H1 (cell line): ENCODE results near the gene ICA1. TPM values are rescaled to one million over a fixed set of nuclear protein-coding genes. Genes with fewer than 3 reads are reported as not detected.

ENCODE experiments used
- CBX8 ChIP-seq: fragments of 300-800, 300-1000 bp; sonication (generic); IDR thresholded peaks from 2 replicates; pipeline ENCODE4 v1.7.1; 2016; ENCODE audit warnings: low read depth, low read length, borderline replicate concordance
- CREB1 ChIP-seq: IDR thresholded peaks from 2 replicates; pipeline ENCODE4 v1.6.1; 2012; ENCODE audit warnings: inconsistent platforms
- EP300 ChIP-seq, 2 experiments: IDR thresholded peaks; 1 replicate in 1 of 2; 2 replicates in 1 of 2; pipeline ENCODE4 v1.6.1; 2011 to 2012; ENCODE audit warnings: low read depth in 2 of 2, low read length in 2 of 2, mild to moderate bottlenecking in 2 of 2, borderline replicate concordance in 1 of 2, inconsistent platforms in 1 of 2, moderate library complexity in 1 of 2
- GTF2F1 ChIP-seq: IDR thresholded peaks from 2 replicates; pipeline ENCODE4 v1.6.1; 2012; ENCODE audit warnings: low read depth, low read length, improper control_type of control experiment, borderline replicate concordance
- MAFK ChIP-seq: IDR thresholded peaks from 2 replicates; pipeline ENCODE4 v1.6.1; 2012; ENCODE audit warnings: low read depth, mild to moderate bottlenecking, improper control_type of control experiment, low read length
- SRF ChIP-seq: IDR thresholded peaks from 2 replicates; pipeline ENCODE4 v1.6.1; 2011; ENCODE audit warnings: mild to moderate bottlenecking, low read depth, low read length, moderate library complexity
- TCF12 ChIP-seq: IDR thresholded peaks from 2 replicates; pipeline ENCODE4 v1.6.1; 2011; ENCODE audit warnings: low read depth, mild to moderate bottlenecking, low read length
- USF2 ChIP-seq: IDR thresholded peaks from 2 replicates; pipeline ENCODE4 v1.6.1; 2011; ENCODE audit warnings: low read length, improper control_type of control experiment
- polyA plus RNA-seq, 7 experiments: library from polyadenylated mRNA; depleted of rRNA in 3 of 7; stranded (reverse) in 5 of 7; unstranded in 2 of 7; fragments of >200 nt in 5 of 7; fragments of 200-250 nt in 2 of 7; gene quantifications; 1 replicate in 5 of 7; 2 replicates in 1 of 7; 4 replicates in 1 of 7; pipeline versions ENCODE4 v1.2.1 to v1.2.3, GENCODE V29; 2011 to 2013; ENCODE audit warnings: missing spikeins in 2 of 7, mixed read lengths in 2 of 7
- total RNA-seq: library from RNA; stranded (reverse); fragmentation: NEBNext Ultra II Directional; extraction: Animal tissue kit (Norgen Biotek cat#: 25700); gene quantifications from 2 replicates; pipeline ENCODE4 v1.2.1, GENCODE V29; 2021

The ICA1 gene
- total and polyA plus RNA-seq, 2 of the 8 experiments (the other 6 are each of a cell fraction or from before 2014, with no cell fraction given) = 14.9 to 37.1 TPM

DNA sequence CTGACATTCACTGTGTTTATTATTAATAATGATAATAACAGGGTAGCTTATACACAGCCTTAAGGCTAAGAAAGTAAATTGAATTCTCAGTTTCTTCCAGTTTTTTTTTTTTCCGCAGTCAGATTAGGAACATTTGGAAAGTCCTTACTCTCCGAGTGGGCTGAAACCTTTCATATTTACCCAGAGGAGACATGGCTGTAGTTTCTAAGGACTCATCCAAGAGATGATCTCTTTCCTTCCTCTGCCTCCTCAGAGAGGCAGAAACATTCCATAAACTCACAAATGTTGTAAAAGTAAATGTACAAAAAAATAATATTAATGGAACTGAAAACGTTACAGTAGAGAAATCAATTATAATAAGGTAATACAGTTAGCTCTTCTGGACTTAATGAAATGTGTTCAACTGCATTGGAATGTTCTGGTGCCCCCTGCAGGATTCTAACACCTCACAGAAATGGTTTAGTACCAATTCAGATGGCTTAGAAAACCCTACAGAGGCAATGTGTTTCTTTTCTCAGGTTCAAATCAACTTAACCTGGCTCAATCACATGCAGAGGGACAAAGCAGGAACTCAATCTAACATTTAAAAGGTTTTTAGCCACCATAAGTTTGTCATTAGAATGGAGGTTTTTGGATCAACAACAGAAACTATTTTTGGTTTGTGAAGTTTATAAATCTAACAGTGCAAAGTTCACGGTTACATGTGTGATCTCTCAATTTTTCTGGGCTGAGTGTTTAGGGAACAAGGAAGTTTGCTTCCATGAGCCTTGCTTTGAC is 71.7 kb downstream of the ICA1 start (continued):
- TF ChIP-seq USF2 = no peak
- TF ChIP-seq EP300 (IDR thresholded peaks at IDR 0.05; ENCODE audit: borderline replicate concordance in 1 of 2, low read depth in 2 of 2, low read length in 2 of 2) = no peak
- TF ChIP-seq CREB1 = no peak
- no peak for TF ChIP-seq MAFK
- TF ChIP-seq CBX8 = no peak
- no peak for TF ChIP-seq TCF12
- TF ChIP-seq SRF = no peak
- no peak for TF ChIP-seq GTF2F1
